CD4-positive, alpha-beta T cell treated with Interleukin-6 for 4 hours (primary cell): ENCODE measurements around the gene TTLL8.

Experiments
- DNase-seq: peaks from one replicate; pipeline ENCODE4 v3.0.0-alpha.2; 2020; ENCODE audit warnings: mixed read lengths

The TTLL8 gene

GRCh38 chr22:50082197-50082715 is 24.2 kb upstream of the TTLL8 start:
- no peak for DNase-seq

- no peak for DNase-seq
These were observed 23.5 kb upstream of the TTLL8 start for GRCh38 chr22:50081426-50082196.

GRCh38 chr22:50080077-50080465 is 22.0 kb upstream of the TTLL8 start:
- DNase-seq: no peak

- no peak for DNase-seq
These were observed 20.7 kb upstream of the TTLL8 start for GRCh38 chr22:50078761-50079160.

GRCh38 chr22:50078246-50078645 is 20.1 kb upstream of the TTLL8 start:
- no peak for DNase-seq

GRCh38 chr22:50076646-50077535 is 18.8 kb upstream of the TTLL8 start:
- no peak for DNase-seq

- no peak for DNase-seq
These were observed 16.7 kb upstream of the TTLL8 start for GRCh38 chr22:50074551-50075530.

- DNase-seq: no peak
These were observed 16.0 kb upstream of the TTLL8 start for GRCh38 chr22:50074056-50074455.

- DNase-seq: no peak
These were observed 14.8 kb upstream of the TTLL8 start for GRCh38 chr22:50072714-50073538.

- no peak for DNase-seq
These were observed 14.1 kb upstream of the TTLL8 start for GRCh38 chr22:50072167-50072555.

- DNase-seq: no peak
These were observed 13.5 kb upstream of the TTLL8 start for GRCh38 chr22:50071432-50072166.

- DNase-seq: no peak
These were observed 12.3 kb upstream of the TTLL8 start for GRCh38 chr22:50070366-50070765.

- no peak for DNase-seq
These were observed 10.0 kb upstream of the TTLL8 start for GRCh38 chr22:50068096-50068495.

GRCh38 chr22:50067244-50067643 is 9.1 kb upstream of the TTLL8 start:
- DNase-seq: no peak

- no peak for DNase-seq
These were observed 6.4 kb upstream of the TTLL8 start for GRCh38 chr22:50064453-50064852.

- DNase-seq: no peak
These were observed 5.7 kb upstream of the TTLL8 start for GRCh38 chr22:50063589-50064393.

GRCh38 chr22:50062509-50063135 is 4.5 kb upstream of the TTLL8 start:
- no peak for DNase-seq

- DNase-seq: no peak
These were observed 3.8 kb upstream of the TTLL8 start for GRCh38 chr22:50061824-50062355.

- DNase-seq: no peak
These were observed 3.2 kb upstream of the TTLL8 start for GRCh38 chr22:50061141-50061823.
